ENCODE measurements around the gene RPL6.

DNA sequence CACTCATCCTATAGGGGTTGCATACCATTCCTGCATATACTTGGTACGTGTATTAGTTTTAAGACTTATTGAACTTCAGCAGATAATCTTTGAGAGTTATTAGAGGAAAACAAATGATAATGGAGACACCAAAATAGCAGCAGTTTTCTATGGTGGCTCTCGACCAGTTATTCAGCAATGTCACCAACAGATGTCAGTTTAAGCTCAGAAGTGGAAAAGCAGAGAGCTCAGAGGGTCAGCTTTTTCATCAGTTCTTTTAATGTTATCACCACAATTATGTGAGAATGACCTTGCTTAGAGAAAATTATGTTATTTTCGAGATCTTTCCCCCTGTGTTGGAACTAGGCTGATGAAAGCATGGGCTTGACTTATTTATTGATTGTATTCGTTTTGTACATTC is 41.3 kb upstream of the RPL6 start:
- no peak for TF ChIP-seq POLR2A (IDR thresholded peaks at IDR 0.05)
- TF ChIP-seq CTCF (IDR thresholded peaks at IDR 0.05), result no peak

All from uterus (tissue), 2 donors.